CD8-positive, alpha-beta memory T cell (primary cell): ENCODE results near the gene GIGYF1. TPM values are rescaled to one million over a fixed set of nuclear protein-coding genes. Genes with fewer than 3 reads are reported as not detected.

Source experiments
- polyA plus RNA-seq: library from polyadenylated mRNA; unstranded; fragments of 300-500 nt; fragmentation: Illumina TruSeq; gene quantifications from one replicate; pipeline ENCODE4 v1.2.3, GENCODE V29; 2021
- total RNA-seq, 2 experiments: library from RNA; stranded (reverse); gene quantifications; one replicate each; pipeline ENCODE4 v1.2.3, GENCODE V29; 2021

GIGYF1 gene
- total and polyA plus RNA-seq, 3 experiments from 2014 or later, result 3.2 to 54.7 (median 51.4) TPM

Other genes starting within 250 kb of the GIGYF1 start
- 1 to 10 TPM in 1 of 2 experiments, under 1 TPM in 1; 1.00 to 1.7 TPM for gene SPACDR, start 230.0 kb downstream of the GIGYF1 start, total RNA-seq
- 0.56 TPM for gene SPACDR, start 230.0 kb downstream of the GIGYF1 start, polyA plus RNA-seq
- 10 to 100 TPM; 96.2 to 99.1 TPM for gene TSC22D4, start 215.0 kb downstream of the GIGYF1 start, total RNA-seq
- gene TSC22D4, start 215.0 kb downstream of the GIGYF1 start, polyA plus RNA-seq, result 40.5 TPM
- under 1 TPM; 0.13 to 0.18 TPM for gene NYAP1, start 210.3 kb downstream of the GIGYF1 start, total RNA-seq
- not detected for gene NYAP1, start 210.3 kb downstream of the GIGYF1 start, polyA plus RNA-seq
- gene AGFG2, start 155.0 kb downstream of the GIGYF1 start, total RNA-seq, result 10 to 100 TPM; 60.5 to 63.1 TPM
- gene AGFG2, start 155.0 kb downstream of the GIGYF1 start, polyA plus RNA-seq, result 36.2 TPM
- gene SAP25, start 120.3 kb downstream of the GIGYF1 start, total RNA-seq, result 10 to 100 TPM; 13.9 to 14.3 TPM
- gene SAP25, start 120.3 kb downstream of the GIGYF1 start, polyA plus RNA-seq, result 0.56 TPM
- gene LRCH4, start 108.1 kb downstream of the GIGYF1 start, total RNA-seq, result 100 to 1,000 TPM; 101 to 109 TPM
- 153 TPM for gene LRCH4, start 108.1 kb downstream of the GIGYF1 start, polyA plus RNA-seq
- gene FBXO24, start 107.9 kb downstream of the GIGYF1 start, total RNA-seq, result under 1 TPM; 0.47 to 0.50 TPM
- gene FBXO24, start 107.9 kb downstream of the GIGYF1 start, polyA plus RNA-seq, result not detected
- gene PCOLCE, start 91.9 kb downstream of the GIGYF1 start, total RNA-seq, result 1 to 10 TPM; 6.8 TPM
- 1.6 TPM for gene PCOLCE, start 91.9 kb downstream of the GIGYF1 start, polyA plus RNA-seq
- gene MOSPD3, start 81.7 kb downstream of the GIGYF1 start, total RNA-seq, result 10 to 100 TPM; 16.2 to 16.3 TPM
- 29.7 TPM for gene MOSPD3, start 81.7 kb downstream of the GIGYF1 start, polyA plus RNA-seq
- gene TFR2, start 52.7 kb downstream of the GIGYF1 start, total RNA-seq, result 10 to 100 TPM; 14.6 to 17.7 TPM
- gene TFR2, start 52.7 kb downstream of the GIGYF1 start, polyA plus RNA-seq, result 2.7 TPM
- not detected for gene ACTL6B, start 37.8 kb downstream of the GIGYF1 start, total RNA-seq
- not detected for gene ACTL6B, start 37.8 kb downstream of the GIGYF1 start, polyA plus RNA-seq
- gene GNB2, start 20.5 kb downstream of the GIGYF1 start, total RNA-seq, result 100 to 1,000 TPM; 253 to 262 TPM
- gene GNB2, start 20.5 kb downstream of the GIGYF1 start, polyA plus RNA-seq, result 62.9 TPM
- 10 to 100 TPM; 79.7 to 83.3 TPM for gene POP7, start 11.9 kb upstream of the GIGYF1 start, total RNA-seq
- 51.7 TPM for gene POP7, start 11.9 kb upstream of the GIGYF1 start, polyA plus RNA-seq
- gene EPO, start 26.2 kb upstream of the GIGYF1 start, total RNA-seq, result under 1 TPM in 1 of 2 experiments, not detected in 1; 0.22 TPM
- gene EPO, start 26.2 kb upstream of the GIGYF1 start, polyA plus RNA-seq, result not detected
- not detected for gene ZAN, start 39.3 kb upstream of the GIGYF1 start, total RNA-seq
- gene ZAN, start 39.3 kb upstream of the GIGYF1 start, polyA plus RNA-seq, result not detected
- 1 to 10 TPM; 2.5 to 2.9 TPM for gene EPHB4, start 133.3 kb upstream of the GIGYF1 start, total RNA-seq
- gene EPHB4, start 133.3 kb upstream of the GIGYF1 start, polyA plus RNA-seq, result not detected
- gene SLC12A9, start 158.5 kb upstream of the GIGYF1 start, total RNA-seq, result 10 to 100 TPM; 24.7 to 29.1 TPM
- gene SLC12A9, start 158.5 kb upstream of the GIGYF1 start, polyA plus RNA-seq, result 9.5 TPM
- gene TRIP6, start 173.1 kb upstream of the GIGYF1 start, total RNA-seq, result 10 to 100 TPM; 36.8 to 37.7 TPM
- 2.0 TPM for gene TRIP6, start 173.1 kb upstream of the GIGYF1 start, polyA plus RNA-seq
- 100 to 1,000 TPM; 285 to 290 TPM for gene SRRT, start 180.9 kb upstream of the GIGYF1 start, total RNA-seq
- 90.7 TPM for gene SRRT, start 180.9 kb upstream of the GIGYF1 start, polyA plus RNA-seq
- gene UFSP1, start 195.5 kb upstream of the GIGYF1 start, total RNA-seq, result 1 to 10 TPM; 3.1 to 4.0 TPM
- 2.1 TPM for gene UFSP1, start 195.5 kb upstream of the GIGYF1 start, polyA plus RNA-seq
- gene ACHE, start 201.6 kb upstream of the GIGYF1 start, total RNA-seq, result under 1 TPM in 1 of 2 experiments, not detected in 1; 0.20 TPM
- 0.30 TPM for gene ACHE, start 201.6 kb upstream of the GIGYF1 start, polyA plus RNA-seq